HCEC 1CT (cell line): Measurements from ENCODE around the gene UBE2S.
"Not testable (repeated sequence)": the region's sequence is repeated elsewhere in the genome, so short reads cannot be mapped to it uniquely, and the experiment has no call there.

ENCODE experiments used
- DNase-seq: peaks from one replicate; pipeline ENCODE4 v3.0.0-alpha.2; 2017

The UBE2S gene

DNA sequence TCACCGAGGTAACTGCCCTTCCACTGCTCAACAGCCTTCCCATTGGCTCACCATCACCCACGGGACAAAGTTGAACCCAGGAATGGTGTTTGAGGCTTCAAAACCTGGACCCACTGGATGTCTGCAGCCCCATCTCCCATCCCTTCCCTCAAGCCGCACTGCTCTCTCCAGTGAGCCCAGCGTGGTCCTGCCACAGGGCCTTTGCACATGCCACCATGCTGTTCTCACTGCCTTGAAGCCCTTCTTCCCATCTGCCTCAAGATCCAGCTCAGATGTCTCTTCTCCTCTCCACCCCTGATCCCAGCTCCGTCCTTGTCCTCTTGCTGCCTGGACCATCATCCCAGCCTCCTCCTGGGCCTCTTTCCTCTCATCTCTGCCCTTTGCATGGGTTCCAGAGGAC is 31.5 kb upstream of the UBE2S start:
- DNase-seq = no peak

DNA sequence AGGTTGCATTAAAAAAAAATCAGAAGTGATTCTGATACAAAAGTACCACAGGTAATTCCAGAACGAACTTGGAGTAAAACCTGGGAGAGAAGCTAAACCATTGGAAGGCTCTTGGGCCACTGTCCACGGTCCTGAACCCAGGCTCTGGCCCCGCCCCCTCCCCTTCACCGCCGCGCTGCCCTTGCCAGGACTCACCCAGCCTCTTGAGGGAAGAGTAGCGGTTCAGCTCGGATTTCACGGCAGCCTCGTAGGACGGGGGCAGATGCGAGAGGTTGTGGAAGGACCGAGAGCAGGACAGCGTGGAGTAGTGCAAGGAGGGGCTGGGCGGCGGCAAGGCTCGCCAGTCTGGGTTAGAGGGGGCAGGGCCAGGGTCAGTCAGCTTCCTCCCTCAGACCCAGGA is 29.8 kb upstream of the UBE2S start:
- DNase-seq = peak; percentile 23

DNA sequence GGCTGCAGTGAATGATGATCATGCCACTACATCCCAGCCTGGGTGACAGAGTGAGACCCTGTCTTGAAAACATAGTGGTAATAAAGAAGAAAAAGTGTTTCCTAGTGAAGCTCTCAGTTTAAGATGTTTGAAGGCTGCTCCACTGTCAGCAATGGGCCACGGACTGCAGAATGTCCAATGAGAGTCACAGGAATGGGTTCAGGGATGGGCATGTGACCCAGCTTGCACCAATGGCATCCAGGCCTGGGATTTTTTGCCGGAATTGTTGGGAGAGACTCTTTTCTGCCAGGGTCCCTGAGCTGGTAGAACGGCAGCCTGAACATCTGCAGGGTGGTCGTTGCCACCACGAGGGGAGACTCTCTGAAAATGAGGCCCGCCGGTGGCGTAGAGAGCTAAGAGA is 29.3 kb upstream of the UBE2S start:
- no peak for DNase-seq

DNA sequence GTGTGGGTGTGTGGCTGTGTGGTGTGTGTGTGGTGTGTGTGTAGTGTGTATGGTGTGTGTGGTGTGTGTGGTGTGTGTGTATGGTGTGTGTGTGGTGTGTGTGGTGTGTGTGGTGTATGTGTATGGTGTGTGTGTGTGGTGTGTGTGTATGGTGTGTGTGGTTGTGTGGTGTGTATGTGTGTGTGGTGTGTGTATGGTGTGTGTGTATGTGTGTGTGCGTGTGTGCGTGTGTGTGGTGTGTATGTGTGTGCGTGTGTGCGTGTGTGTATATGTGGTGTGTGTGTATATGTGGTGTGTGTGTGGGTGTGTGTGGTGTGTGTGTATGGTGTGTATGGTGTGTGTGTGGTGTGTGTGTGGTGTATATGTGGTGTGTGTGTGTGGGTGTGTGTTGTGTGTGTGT is 27.4 kb upstream of the UBE2S start:
- DNase-seq = no peak

- no peak for DNase-seq
Measured at GRCh38 chr19:55434356-55434919, 26.9 kb upstream of the UBE2S start.

DNA sequence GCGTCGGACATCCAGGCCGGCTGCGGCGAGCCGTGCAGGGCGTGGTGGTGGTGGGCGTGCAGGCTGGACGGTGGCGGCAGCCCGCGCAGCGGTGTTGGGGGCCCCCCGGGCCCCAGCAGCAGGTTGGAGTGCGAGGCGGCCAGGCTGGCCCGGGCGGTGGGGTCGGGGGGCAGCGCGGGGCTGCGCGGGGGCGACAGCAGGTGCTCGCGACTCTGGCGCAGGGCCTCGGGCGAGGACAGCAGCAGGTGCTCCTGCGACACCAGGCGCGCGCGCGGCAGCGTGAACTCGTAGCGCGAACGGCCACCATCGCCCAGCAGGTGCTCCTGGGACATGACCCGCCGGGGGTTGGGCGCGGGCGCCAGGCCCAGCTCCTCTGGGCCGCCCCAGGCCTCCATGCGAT is 25.7 kb upstream of the UBE2S start:
- DNase-seq = no peak

DNA sequence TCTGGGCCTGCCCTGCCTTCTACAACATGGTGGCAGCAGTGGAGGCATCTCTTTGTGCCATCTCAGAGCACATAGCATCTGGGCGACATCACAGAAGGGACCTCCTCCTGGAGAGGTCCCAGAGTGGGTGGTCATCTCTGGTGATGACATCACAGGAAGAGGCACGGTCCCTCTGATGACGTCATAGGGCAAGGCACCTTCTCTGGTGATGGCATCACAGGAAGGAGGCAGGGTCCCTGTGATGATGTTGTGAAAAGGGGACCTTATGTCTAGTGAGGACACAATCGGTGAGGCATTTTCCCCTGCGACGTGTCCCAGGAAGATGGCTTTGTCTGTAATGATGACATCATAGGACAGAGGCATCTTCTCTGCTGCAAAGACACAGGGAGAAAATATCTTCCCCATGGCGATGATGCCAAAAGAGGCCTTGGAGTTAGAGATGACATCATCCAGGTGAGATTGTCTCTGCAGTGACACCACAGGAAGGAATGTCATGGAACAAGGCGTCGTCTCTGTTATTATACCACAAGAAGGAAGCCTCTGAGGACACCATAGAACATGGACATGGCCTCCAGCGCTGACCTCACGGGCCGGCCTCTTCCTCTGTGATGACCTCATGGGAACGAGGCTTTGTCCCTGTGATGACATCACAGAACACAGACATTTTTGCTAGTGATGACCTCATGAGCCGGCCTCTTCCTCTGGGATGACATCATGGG is 24.8 kb upstream of the UBE2S start:
- DNase-seq = no peak

GRCh38 chr19:55431183-55431582 is 23.6 kb upstream of the UBE2S start:
- no peak for DNase-seq

DNA sequence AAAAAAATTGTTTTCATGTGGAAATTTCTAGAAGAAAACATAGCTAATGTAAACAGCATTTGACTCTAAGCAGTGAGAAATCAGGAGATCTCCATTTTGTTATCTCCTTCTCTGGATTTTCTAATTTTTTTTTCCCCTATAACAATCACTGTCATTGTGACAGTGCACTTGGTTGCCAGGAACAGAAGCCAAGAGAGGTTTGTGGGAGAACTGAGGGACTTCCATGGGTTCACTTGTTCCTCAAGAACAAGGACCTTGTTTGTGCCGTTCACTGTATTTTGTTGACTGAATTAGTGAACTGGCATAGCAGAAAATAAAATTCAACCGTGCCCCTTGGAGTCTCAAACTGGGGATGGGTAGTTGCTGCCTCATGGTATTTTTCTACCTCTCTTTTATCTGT is 18.5 kb upstream of the UBE2S start:
- DNase-seq = no peak

- no peak for DNase-seq
Measured at GRCh38 chr19:55424518-55424917, 16.9 kb upstream of the UBE2S start.

- no peak for DNase-seq
Measured at GRCh38 chr19:55423225-55424005, 15.8 kb upstream of the UBE2S start.

DNA sequence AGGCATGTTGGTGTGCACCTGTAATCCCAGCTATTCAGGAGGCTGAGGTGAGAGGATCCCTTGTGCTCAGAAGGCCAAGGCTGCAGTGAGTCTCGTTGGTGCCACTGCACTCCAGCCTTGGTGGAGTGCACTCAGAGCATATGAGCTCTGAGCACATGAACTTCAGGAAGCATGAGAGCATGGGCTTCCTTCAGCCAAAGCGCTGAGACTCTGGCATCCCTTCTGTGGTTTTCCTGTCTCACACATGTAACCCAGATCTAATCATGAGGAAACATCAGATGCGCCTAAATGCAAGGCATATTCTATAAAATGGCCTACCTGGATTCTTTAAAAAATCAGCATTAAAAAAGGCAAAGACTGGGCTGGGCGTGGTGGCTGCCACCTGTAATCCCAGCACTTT is 13.7 kb upstream of the UBE2S start:
- not testable (repeated sequence) for DNase-seq

- DNase-seq = no peak
Measured at GRCh38 chr19:55419624-55420236, 12.1 kb upstream of the UBE2S start.

GRCh38 chr19:55419103-55419502 is 11.5 kb upstream of the UBE2S start:
- DNase-seq = no peak

GRCh38 chr19:55418185-55418584 is 10.6 kb upstream of the UBE2S start:
- peak; percentile 77 for DNase-seq

DNA sequence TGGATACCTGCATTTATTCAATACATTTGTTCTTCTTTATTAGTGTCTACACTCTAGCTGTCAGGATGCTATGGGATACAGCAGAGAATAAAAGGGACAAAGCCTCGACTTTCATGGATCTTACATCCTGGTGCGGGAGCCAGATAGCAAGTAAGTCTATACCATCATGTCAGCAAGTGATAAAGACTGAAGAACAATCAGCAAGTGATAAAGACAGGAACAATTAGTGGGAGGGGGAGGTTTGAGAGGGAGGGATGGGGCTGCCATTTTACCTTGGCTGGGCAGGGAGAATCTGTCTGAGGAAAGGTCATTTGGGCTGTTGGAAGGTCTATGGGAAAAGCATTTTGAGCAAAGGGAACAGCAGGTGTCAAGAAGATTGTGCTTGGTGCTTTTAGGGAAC is 2.6 kb upstream of the UBE2S start:
- DNase-seq = no peak

- DNase-seq = not testable (repeated sequence)
Measured at GRCh38 chr19:55409179-55409578, 1.6 kb upstream of the UBE2S start.

GRCh38 chr19:55408533-55408872 is 915 bp upstream of the UBE2S start:
- no peak for DNase-seq

DNA sequence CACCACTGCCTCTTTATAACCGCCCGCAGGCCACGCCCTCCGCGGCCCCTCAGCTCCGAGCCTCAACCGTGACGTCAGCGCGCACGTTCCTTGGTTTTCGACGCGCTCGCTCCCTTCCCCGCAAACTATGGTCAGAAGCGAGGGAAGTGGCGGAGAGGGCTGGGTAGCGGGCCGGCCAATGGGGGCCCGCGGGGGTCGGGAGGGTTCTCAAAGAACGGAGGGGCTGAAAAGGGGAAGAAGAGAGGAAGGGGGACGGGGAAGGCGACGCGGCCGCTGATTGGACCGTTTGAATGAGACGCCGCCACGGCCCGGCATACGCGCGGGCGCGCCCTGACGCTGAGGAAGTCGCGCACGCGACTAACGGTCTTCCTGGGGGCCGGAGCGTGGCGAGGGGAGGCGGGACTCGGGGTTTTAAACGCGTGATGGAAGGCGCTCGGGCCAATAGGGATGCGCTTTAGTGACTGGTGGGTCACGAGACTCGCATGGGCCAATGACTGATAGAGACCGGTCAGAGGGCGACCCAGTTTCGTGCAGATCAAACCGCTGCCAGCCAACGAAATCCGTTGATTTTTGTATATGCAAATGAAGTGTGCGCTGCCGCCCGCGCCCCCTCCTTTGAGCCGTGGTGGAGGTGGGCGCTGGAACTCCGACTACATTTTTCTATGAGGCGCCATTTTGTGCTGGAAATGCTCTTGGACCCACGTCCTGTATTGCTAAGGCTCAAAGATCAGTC is 378 bp upstream of the UBE2S start:
- DNase-seq = peak; percentile 99

- no peak for DNase-seq
Measured at GRCh38 chr19:55406826-55407549, 600 bp downstream of the UBE2S start.

DNA sequence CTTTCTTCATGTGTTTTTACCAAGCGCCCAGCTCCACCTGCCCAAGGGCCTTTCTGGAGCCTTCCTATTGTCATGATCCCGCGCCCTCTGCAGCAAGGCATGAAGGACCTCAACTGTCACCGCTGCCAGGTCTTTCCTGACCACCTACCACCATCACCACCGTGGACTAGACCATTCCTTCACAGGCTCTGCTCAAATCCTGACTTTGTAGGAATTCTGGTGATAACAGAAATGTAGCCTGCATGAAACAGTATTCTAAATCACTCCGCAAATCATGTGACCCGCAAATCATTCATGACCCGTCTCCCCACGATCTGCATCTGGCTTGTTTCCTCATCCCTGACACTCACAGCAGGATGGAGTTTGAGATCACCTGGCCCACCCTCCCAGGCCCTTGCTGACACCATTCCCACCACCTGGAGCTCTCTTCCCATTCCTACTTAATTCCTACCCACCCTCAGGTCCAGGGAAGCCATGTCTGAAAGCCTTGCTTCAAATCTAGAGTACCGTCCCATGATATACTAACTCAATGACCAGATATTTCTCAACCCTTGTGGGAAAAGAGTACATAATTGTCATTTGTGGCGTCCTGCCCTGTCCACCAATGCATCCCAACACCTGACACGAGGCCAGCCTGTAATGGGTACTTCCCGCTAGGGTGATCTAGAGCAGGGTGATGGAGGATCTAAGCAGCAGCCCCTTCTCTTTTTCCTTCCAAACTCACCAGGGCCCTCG is 1.3 kb downstream of the UBE2S start:
- no peak for DNase-seq

DNA sequence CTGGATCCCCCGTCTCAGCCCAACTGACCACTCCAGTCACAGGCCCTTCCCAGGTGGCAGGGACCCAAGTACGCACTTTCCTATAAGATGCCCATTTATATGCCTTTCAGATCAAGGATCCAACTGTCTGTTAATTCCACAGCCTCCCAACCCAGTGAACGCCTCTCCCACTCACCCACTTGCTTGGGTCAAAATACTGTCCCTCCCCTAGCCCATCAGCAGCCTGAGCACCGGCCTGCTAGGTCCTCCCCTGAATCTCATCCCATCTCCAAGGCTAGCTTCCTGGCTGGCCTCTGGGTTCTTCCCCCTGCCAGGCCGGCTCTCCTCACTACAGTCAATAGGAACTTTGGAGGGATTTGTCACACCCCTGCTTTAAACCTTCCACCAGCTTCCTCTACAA is 1.9 kb downstream of the UBE2S start:
- DNase-seq = no peak
